GM18868 (cell line): Measurements from ENCODE around the gene SPOCD1.

Experiments used
- ATAC-seq: cut with Tn5 transposase; IDR thresholded peaks from one replicate; pipeline ENCODE4 v1.9.1; 2021; ENCODE audit warnings: mild to moderate bottlenecking, moderate library complexity; ENCODE audit not compliant: unreplicated experiment

The SPOCD1 gene

DNA sequence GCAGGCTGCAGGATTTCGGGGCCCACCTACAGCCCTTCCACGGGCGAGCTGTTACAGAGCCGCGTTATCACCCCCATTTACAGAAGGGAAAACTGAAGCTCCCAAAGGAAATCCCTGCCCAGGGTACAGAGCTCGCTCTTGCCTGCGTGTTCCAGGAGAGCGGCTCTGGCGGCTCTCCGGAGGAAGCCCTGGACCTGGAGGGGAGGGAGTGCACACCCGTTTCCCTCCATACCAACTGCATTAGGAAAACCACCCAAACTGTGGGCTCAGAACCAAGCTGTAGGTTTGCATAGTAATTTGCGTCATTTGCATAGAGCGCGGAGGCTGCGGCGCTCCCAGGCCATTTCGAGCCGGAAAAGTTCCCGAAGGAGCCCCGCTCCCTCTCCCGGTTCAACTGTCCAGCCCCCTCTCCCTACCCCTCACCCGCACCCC lies 27.0 kb downstream of the SPOCD1 start:
- no peak for ATAC-seq

DNA sequence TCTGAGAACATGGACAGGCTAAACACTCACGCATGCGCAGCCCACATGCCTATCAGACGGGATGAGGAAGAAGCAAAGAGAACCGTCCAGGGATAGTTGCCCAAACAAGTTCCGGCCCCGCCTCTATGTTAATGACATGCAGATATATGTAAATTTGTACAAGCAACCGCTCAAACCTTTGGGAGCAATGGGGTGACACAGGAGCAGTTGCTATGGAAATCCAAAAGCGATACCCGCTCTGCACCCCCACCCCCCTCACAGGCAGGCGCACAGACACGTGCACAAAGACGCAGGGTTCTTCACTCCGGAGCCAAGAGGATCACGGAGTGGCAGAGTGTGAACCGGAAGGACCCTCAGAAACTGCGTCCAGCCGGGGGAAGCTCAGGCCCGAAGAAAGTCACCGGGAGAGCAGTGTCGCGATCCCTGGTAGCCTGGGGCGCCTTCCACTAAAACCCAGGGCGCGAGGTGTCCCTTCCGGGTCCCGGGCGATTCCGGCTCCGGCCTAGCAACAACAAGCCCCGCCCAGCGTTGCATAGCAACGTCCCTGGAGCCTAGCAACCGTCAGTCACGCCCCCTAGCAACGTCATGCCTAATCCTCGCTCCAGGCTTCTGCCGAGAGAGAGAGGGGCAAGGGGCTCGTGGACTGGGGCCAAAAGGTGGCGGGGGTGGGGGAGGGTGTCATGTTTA lies 27.5 kb downstream of the SPOCD1 start:
- peak; percentile 77 for ATAC-seq

DNA sequence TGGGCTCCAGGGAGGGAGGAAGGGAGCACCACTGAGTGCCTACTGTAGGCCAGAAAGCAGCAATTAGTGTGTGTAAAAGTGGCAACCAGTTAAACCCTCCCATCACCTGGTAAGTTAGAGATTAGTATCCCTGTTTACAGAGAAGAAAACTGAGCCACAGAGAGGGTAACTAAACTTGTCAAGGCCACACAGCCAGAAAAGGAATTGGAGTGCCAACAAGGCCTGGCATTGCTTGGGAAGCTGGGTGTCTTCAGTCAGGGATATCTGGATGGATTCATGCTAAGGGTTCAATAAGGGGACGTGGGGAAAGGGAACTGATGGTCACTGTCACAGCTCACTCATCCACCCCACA lies 28.1 kb downstream of the SPOCD1 start:
- ATAC-seq = no peak

DNA sequence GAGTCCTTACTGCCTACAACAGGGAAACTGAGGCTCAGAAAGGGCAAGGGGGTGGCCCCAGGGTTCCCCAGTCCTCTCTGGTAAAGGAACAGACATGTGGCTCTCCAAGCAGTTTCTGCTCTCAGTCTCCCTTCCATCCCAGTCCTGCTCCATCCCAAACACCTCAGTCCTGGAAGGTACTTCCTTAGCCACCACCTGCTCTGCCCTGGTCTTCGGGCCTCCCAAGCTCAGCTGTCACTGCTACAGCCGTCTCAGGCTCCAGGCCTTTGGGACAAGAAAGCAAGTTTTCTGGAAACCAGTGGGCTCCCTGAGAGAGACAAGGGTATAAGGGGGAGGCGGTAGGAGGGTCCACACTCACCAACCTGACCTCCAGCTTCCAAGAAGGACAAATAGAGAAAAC lies 28.6 kb downstream of the SPOCD1 start:
- ATAC-seq = no peak

DNA sequence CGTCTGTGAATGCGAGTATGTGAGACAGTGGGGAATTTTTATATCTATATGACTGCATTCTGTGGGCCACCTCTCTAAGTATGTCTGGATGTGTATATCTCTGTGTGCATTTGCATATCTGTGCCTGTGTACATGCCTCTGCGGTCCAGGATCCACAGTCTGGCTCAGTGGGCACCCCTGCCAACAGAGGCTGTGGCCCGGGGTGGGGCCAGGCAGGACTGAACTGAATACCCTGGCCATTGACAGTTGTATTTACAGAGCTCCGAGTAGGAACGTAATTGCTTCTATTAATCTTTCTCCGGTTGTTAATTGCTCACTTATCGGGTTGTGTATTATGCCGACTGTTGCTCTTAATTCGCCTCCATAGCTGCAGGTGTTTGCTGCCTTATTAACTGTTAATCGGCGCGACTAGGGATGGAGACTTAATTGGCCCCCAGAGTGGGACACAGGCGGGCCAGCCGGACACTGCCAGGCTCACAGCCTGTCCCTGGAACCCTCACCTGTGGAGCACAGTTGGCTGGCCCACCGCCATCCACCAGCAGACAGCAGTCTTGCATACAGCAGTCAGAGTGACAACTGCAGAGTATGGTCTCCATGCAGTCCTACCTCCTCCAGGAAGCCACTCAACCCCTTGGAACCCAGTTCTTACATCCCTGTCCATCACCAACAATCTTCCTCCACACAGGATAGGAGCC lies 29.3 kb downstream of the SPOCD1 start:
- ATAC-seq = no peak

DNA sequence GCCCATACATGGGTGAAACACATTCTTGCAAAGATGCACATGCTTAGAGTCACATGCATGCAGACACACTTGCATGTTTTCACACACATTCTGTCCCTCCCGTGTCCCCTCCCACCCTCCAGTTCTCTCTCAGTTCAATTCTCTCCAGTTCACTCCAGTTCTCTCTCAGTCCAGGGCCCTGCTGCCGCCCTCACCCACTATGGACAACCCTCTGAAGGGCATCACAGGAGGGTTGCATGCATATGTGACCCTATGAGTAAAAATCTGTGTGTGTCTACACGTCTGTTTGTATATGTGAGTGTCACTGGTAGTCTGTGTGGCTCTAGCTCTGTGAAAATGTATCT lies 29.9 kb downstream of the SPOCD1 start:
- no peak for ATAC-seq

DNA sequence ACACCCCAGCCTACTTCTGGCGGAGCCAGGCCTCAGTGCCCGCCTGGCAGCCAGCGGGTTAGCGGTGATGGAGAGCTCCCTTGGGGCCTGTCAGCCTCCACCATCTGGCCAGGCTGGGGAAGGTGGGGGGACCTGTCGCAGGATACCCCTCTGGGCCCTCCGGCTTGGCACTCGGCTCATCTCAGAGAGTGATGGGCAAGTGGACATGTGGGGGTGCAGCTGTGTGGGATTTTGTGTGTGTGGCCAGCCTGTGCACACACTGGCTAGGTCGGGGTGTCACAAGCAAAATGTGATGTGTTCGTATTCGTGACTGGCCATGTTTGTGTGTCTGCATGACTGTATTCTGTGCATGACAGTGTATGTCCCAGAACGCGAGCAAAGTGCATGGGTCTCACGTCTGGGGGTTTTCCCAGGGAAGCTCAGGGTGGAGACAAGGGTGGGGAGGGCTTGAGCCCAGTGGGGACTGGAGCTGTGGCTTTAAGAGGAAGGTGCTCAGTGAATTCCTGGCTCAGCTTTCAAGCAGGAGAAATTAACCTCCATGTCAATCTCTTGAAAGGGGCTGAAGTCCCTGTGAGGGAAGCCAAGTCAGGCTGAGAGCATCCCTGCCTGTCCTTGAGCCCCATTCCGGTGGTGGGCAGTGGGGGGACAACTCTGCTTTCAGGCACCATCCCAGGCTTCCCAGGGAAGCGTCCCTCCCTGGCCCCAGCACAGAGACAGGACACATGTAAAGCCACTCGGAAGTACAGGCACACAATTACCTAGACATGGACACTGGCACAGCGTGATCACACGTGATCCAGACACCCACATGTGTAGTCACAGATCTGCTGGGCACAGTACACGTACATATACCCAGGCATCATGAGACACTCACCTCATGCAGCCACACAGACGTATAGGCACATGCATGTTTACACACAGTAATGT lies 30.5 kb downstream of the SPOCD1 start:
- ATAC-seq = no peak

DNA sequence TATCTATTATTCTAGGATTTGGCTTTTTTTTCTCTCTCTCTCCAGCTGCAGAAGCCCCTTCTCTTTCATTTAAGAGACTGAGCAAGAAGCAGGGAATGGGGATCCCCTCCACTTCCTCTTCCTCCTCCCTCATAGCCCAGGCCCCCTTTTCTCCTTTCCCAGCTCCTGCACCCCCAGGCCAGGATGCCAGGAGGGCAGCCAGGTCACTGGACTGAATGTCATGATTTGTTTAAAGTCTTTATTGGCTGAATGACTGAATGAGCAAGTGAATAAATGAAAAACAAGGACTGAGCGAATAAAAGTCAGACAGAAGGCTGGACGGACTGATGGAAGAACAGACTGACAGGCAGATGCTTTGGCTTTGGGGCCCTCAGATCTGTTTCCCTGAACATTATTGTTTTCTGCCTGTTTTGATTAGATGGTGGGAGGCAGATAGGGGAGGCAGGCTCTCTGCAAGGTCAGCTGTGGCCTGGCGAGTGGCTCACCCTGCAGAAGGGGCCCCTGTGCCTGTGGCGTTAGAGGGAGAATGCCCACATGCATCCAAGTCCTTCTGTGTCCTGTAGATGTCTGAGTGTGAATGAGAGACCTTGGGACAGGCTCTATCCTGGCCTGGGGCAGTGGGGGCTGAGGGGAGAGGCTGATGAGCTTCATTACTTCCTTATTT lies 31.3 kb downstream of the SPOCD1 start:
- ATAC-seq = no peak

DNA sequence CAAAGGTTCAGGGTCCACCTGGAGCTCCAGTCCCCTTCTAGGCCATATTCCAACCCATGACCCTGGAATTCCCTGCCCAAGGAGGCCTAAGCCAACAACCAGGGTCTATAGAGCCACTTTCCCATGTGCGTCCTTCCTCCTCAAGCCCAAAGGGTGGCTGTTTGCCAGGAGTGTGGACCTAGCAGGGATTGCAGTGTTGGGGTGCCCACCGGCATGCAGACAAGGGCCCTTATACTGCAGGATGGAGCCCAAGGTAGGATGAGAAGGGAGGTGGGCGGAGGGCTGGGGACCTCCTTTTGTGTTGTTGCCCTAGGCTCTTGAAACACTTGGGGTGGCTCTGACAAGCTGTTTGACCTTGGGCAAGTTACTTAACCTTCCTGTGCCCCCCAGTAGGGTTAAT lies 32.0 kb downstream of the SPOCD1 start:
- no peak for ATAC-seq

DNA sequence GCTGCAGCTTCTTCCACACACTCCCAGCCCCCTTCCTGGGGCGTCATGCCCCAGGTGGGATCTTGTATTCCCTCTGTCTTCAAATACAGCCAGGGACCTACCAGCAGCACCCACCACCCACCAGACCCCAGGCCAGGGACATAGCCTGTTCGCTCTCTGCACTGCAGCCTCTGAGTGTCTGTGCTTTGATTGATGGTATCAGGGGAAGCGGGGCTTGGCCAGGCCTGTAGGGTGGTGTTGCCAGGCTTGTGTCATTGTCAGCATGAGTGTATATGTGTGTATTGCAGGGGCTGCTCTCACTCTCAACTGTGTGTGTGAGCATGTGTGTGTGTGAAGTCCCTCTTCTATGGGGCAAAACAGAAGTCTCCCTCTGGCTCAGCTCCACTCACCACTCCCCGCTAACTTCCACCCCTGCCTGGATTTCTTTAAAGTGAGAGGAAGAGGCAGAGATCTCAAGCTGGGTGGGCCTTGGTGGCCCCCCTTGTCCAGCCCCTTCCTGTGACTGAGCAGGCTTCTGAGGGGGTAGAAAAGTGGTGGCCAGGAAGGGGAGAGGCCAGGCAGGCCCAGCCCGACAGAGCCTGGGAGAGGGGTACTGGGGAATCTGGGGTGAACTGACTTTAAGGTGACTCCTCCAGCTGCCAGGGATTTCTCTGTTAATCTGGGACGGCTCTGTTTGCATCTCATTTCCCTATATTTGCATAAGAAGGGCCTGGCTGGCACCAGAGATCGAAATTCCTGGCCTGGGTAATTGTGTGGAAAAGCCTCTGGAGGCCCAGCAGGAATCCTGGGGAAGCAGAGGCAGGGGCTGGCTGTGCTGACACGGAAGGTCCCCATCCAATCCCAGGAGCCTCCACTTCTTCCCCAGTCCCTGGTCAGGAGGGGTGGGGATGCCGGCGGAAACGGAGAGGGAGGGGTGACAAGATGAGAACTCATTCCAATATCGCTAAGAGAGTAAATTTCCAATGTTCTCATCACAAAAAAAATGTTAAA lies 33.1 kb downstream of the SPOCD1 start:
- ATAC-seq = no peak

DNA sequence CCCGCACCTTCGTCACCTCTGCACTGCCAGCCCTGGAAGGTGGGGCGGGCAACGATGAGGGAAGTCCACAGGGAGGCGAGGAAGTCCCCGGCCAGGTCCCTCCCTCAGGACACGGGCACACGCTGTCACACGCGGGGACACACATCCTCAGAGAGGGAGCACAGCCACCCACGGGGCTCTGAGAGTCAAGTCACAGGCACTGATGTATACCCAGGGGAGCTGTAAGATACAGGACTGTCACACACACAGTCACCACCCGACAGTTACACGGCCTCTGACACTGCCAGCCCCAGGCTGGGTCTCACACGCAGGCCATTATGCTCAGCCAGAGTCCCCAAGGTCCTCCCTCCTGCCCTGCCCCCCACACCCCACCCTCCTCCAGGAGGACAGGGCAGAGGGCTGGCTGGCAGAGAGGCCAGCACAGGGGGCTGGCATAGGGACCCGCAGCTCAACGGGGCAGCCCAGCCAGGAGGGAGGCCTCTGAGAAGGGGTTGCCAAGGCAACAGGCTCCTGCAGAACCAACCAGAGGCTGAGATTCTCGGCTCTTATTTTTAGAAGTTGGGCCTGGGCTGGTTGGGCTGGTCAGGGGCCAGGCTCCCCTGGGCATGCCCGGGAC lies 34.0 kb downstream of the SPOCD1 start:
- no peak for ATAC-seq

DNA sequence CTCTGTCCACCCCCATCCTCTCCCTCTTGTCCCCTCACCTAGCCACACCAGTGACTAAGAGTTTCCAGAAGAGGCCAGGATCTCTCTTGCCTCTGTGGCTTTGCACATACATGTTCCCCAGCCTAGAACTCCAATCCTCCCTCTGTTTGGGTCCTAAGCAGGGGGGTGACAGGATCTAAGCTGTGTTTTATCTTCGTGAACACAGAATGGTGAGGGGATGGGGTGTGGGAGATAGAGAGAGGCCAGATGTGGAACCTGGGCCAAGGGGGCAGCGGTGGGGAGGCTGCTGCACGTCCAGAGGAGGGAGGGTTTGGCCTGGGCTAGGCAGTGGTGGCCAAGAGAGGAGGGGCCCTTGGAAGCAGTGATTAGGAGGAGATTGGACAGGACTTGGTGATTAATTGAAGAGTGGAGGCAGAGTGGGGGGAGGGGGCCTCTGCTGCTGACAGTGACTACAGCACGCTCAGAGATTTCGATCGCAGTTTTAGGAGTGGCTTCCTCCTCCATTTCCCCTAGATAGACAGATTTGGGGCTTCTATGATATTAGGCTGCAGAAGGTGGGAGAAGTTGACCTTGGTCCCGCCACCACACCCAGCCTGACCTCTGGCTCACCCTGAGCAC lies 34.6 kb downstream of the SPOCD1 start:
- ATAC-seq = no peak

DNA sequence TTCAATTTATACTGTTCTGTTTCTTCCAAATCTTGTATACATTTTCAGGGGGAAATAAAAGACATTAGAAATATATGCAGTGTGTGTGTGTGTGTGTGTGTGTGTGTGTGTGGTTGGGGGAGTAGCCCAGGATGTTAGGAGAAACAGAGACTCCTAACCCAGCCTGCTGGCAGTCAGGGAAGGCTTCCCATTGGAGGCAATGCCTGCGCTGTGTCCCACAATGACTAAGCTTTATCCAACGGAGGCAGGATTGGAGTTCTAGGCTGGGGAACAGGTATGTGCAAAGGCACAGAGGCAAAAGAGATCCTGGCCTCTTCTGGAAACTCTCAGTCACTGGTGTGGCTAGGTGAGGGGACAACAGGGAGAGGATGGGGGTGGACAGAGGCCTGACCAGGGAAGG lies 35.2 kb downstream of the SPOCD1 start:
- no peak for ATAC-seq

DNA sequence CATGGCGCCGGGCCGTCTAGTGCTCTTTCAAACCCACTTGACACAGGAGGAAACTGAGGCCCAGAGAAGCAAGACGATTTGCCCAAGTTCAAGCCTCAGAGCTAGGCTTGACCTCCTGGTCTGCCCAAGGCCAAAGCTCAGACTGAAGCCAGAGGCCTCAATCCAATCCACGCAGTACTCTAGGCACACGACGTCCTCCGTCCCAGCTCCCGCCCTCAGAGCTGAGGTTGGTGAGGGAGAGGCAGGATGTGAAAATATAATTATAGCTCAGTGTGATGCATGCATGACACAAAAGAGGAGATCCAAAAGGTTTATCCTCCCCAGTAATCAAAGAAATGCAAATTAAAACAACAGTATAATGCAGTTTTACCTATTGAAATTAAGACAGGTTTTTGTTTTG lies 36.1 kb downstream of the SPOCD1 start:
- no peak for ATAC-seq

DNA sequence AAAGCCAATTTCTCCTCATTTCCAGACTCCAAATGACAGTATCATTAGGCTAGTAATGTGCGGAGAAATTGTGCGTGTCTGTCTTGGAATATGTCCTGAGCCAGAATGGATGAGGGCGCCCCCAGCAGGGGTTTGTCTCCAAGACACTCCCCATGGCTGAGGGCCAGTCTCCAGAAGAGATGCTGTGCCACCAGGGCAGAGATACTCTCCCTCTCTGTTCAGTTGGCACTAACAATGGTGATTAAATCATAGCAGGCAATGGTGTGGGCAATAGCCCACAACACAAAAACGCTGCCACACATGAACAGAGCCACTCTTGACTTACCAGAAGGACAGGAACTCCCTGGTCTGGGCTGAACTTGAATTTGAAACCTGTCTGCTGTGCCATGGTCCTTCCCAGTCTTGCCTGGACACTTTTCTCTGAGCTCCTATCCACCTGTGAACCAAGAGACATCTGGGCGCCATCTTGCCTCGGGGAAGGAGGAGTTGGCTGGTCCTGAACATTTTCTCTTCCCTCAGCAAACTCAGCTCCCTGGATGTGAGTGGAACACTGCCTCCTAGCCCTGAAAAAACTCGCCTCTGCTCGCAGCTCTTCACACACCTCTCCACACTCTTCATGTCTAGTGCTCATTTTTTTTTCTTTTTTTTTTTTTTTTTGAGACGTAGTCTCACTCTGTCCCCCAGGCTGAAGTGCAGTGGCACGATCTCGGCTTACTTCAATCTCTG lies 36.9 kb downstream of the SPOCD1 start:
- no peak for ATAC-seq

DNA sequence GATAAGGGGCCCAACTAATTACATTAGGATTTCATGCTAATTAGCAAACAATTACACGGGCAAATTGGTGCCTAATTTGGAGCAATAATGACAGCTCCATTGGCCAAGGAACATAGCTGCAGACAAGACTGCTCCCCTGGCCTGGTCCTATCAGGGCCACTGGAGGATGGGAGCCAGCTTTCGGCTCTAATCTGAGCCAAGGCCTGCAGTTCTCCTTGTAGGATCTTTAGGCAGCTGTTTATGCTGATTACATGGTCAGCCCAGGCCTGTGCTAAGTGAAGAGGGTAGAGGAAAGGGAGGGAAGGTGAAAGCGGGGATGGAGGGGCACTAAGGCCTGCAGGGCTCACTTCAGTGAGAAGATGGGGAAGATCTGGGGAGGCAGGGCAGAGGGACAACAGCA lies 39.3 kb downstream of the SPOCD1 start:
- ATAC-seq = no peak

DNA sequence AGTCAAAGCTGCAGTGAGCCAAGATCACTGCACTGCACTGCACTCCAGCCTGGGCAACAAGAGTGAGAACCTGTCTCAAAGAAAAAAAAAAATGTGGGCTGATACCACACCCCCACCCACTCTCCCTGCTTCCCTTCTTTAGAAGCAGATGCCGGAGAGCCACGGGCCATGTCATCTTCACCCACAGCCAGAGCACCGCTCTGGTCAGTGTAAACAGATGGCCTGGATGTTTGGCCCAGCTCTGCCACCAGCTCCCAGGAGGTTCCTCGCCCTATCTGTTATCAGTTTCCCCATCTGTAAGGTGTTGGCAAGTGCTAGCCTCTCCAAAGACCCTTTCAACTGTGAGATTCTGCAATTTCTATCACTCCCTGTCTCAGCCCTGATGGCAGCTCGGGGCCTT lies 39.8 kb downstream of the SPOCD1 start:
- ATAC-seq = no peak

DNA sequence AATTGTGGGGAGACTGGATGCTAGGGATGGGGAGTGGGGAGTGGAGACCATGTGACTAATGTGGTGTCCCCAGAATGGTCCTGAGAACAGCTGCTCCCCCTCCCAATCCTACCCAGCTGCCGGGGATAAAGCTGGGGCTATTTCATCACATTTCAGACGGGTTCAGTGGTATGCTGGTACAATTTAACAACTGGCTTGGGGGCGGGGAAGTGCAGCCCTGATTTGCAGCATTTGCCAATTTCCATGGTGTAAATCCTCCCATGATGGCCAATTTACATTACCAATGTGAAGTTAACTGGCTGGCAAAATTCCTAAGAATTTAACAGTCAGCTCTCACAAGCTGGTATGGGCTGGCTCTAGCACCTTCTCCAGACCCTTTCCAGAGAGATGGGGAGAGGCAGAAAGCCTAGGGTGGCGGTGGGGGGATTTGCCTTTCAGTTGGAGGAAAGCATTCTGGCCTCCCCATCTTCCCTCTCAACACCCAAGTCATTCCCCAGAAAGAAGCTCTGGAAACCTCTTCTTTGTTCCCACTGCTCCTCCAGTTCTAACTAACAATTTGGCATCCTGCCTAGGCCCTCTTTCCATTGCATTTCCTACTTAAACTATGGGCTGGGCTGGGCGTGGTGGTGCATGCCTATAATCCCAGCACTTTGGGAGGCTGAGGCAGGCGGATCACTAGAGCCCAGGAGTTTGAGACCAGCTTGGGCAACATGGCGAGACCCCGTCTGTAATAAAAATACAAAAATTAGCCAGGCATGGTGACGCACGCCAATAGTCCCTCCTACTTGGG lies 40.4 kb downstream of the SPOCD1 start:
- no peak for ATAC-seq
